A673 (cell line): ENCODE results near the gene MPZL1. TPM values are rescaled to one million over a fixed set of nuclear protein-coding genes. Genes with fewer than 3 reads are reported as not detected.
A peak's percentile ranks its signal among the peaks of the same experiment; 100 is the strongest.

Experiments used
- BruUV-seq: library from RNA; stranded (reverse); fragments of 400-500 nt; replicated peaks from 2 replicates; lab custom pipeline; 2021; lab: Mats Ljungman, UMichigan
- CTCF ChIA-PET: fragments of 300-600 bp; sonication (Branson Sonifier 250); formaldehyde crosslinking; loops from one replicate; lab custom pipeline; 2022; ENCODE audit warnings: antibody characterized with exemption; lab: Charles Lee
- POLR2A ChIA-PET: fragments of 300-600 bp; sonication (Branson Sonifier 250); formaldehyde crosslinking; loops from one replicate; lab custom pipeline; 2022; ENCODE audit warnings: antibody characterized with exemption; ENCODE audit not compliant: low non-redundant PET; lab: Charles Lee
- DNase-seq: peaks from one replicate; pipeline ENCODE4 v3.0.0-alpha.2; 2015; ENCODE audit warnings: low spot score
- H3K27ac ChIP-seq: fragments of 200-600 bp; sonication (generic); 2 replicates; pipeline ENCODE4 v1.5.1; 2016; ENCODE audit warnings: mixed run types, low read depth, mild to moderate bottlenecking, mixed read lengths, antibody characterized with exemption, low read length; ENCODE audit not compliant: poor library complexity, severe bottlenecking
- H3K27me3 ChIP-seq: fragments of 200-600 bp; sonication (generic); replicated peaks from 2 replicates; pipeline ENCODE4 v1.6.1; 2017; ENCODE audit warnings: mixed run types, low read depth, mild to moderate bottlenecking, mixed read lengths, antibody characterized with exemption, low read length; ENCODE audit not compliant: insufficient read depth, poor library complexity
- H3K36me3 ChIP-seq: fragments of 200-600 bp; sonication (generic); 2 replicates; pipeline ENCODE4 v1.6.1; 2016; ENCODE audit warnings: mixed run types, mild to moderate bottlenecking, mixed read lengths, antibody characterized with exemption, low read length; ENCODE audit not compliant: insufficient read depth, poor library complexity, severe bottlenecking
- H3K4me1 ChIP-seq: fragments of 200-600 bp; sonication (generic); 2 replicates; pipeline ENCODE4 v1.6.1; 2017; ENCODE audit warnings: mixed run types, mild to moderate bottlenecking, mixed read lengths, antibody characterized with exemption, low read length; ENCODE audit not compliant: insufficient read depth, poor library complexity, severe bottlenecking
- H3K4me3 ChIP-seq: fragments of 200-600 bp; sonication (generic); 2 replicates; pipeline ENCODE4 v1.5.1; 2016; ENCODE audit warnings: low read depth, mixed run types, mild to moderate bottlenecking, mixed read lengths, low read length; ENCODE audit not compliant: poor library complexity, severe bottlenecking
- H3K9me3 ChIP-seq: fragments of 200-600 bp; sonication (generic); 2 replicates; pipeline ENCODE4 v1.6.1; 2016; ENCODE audit warnings: mixed run types, low read depth, mild to moderate bottlenecking, mixed read lengths, antibody characterized with exemption, low read length; ENCODE audit not compliant: poor library complexity, severe bottlenecking
- CTCF ChIP-seq: fragments of 300-800, 200-600 bp; sonication (generic); conservative IDR thresholded peaks from 2 replicates; pipeline ENCODE4 v1.5.1; 2017; ENCODE audit warnings: low read depth, mild to moderate bottlenecking, antibody characterized with exemption, low read length, moderate library complexity, mixed read lengths
- EZH2 ChIP-seq: fragments of 200-600 bp; sonication (generic); IDR thresholded peaks from 2 replicates; pipeline ENCODE4 v1.6.1; 2017; ENCODE audit warnings: borderline replicate concordance, low read depth, mild to moderate bottlenecking, mixed read lengths, antibody characterized with exemption, low read length; ENCODE audit not compliant: poor library complexity, severe bottlenecking
- intact Hi-C: fragments of 100-400 bp; cut with micrococcal nuclease; formaldehyde crosslinking; loops from one replicate; pipeline ENCODE4 v1.10.0; 2022; ENCODE audit not compliant: unreplicated experiment
- total RNA-seq: library from RNA; stranded (reverse); gene quantifications from 2 replicates; pipeline ENCODE4 v1.2.3, GENCODE V29; 2021

MPZL1 gene
- total RNA-seq, 1 experiment from 2014 or later = 87.8 TPM

GRCh38 chr1:167767761-167768160 is 46.0 kb downstream of the MPZL1 start:
- no peak overlapping the region for H3K27ac ChIP-seq
- POLR2A ChIA-PET = interaction anchor here (0.6 kb wide), 1 partner anchor 24 kb away, joined by 4 read pairs; no protein-coding TSS in a partner anchor
- peaks cover 7% of the 10 kb centered on the region for H3K36me3 ChIP-seq
- BruUV-seq = no TSS peak
- no peak overlapping the region for H3K4me3 ChIP-seq
- H3K4me1 ChIP-seq = no peaks in the 10 kb centered on the region
- TF ChIP-seq EZH2 (no peak), CTCF (no peak)
- H3K27me3 ChIP-seq = no peaks in the 10 kb centered on the region
- intact Hi-C loops = no loop called here
- no peaks in the 10 kb centered on the region for H3K9me3 ChIP-seq
- DNase-seq = no peak
- CTCF ChIA-PET = no interaction called here

GRCh38 chr1:167770127-167770526 is 48.3 kb downstream of the MPZL1 start:
- Histone ChIP-seq H3K4me1 (no peaks in the 10 kb centered on the region), H3K4me3 (no peak overlapping the region), H3K9me3 (no peaks in the 10 kb centered on the region), H3K36me3 (peaks cover 14% of the 10 kb centered on the region), H3K27ac (no peak overlapping the region), H3K27me3 (no peaks in the 10 kb centered on the region)
- BruUV-seq = no TSS peak
- DNase-seq = peak; percentile 6
- no peak for TF ChIP-seq CTCF
- no peak for TF ChIP-seq EZH2
- intact Hi-C loops = no loop called here
- ChIA-PET CTCF (no interaction called here), POLR2A (no interaction called here)

GRCh38 chr1:167772436-167772835 is 50.7 kb downstream of the MPZL1 start:
- no peaks in the 10 kb centered on the region for H3K27me3 ChIP-seq
- intact Hi-C loops = no loop called here
- TF ChIP-seq EZH2 = no peak
- no peak for TF ChIP-seq CTCF
- POLR2A ChIA-PET = no interaction called here
- no TSS peak for BruUV-seq
- no peak for DNase-seq
- no peak overlapping the region for H3K27ac ChIP-seq
- H3K4me3 ChIP-seq = no peak overlapping the region
- H3K9me3 ChIP-seq = no peaks in the 10 kb centered on the region
- H3K36me3 ChIP-seq = peaks cover 31% of the 10 kb centered on the region
- CTCF ChIA-PET = no interaction called here
- H3K4me1 ChIP-seq = no peaks in the 10 kb centered on the region
